ENCODE data around the gene F2RL2. TPM values are rescaled to one million over a fixed set of nuclear protein-coding genes. Genes with fewer than 3 reads are reported as not detected.

Gene F2RL2
- total RNA-seq, 4 donors from 2014 or later, result 0.87 to 2.4 TPM; not detected in 2

- Histone ChIP-seq H3K27me3 (no peaks in the 10 kb centered on the region), H3K27ac (peak overlapping the region in 1 of 4 donors; percentile 41), H3K9me3 (no peaks in the 10 kb centered on the region), H3K4me1 (peaks cover 0 to 7% (median 0%) of the 10 kb centered on the region in 4 donors), H3K36me3 (no peaks in the 10 kb centered on the region), H3K4me3 (no peak overlapping the region)
- WGBS, 2 donors, result 54 to 55% methylated on average over 7 of the region's 7 CpGs
- TF ChIP-seq EP300 (IDR thresholded peaks at IDR 0.05) (no peak), CTCF (IDR thresholded peaks at IDR 0.05) (peak; percentile 17 to 39 (median 30))
- no peak for DNase-seq (ENCODE audit: low spot score in 2 of 2)
Measured at GRCh38 chr5:76583163-76584047, 39.8 kb downstream of the F2RL2 start.

- Histone ChIP-seq H3K4me1 (peaks cover 0 to 7% (median 0%) of the 10 kb centered on the region in 4 donors), H3K4me3 (no peak overlapping the region), H3K27me3 (no peaks in the 10 kb centered on the region), H3K36me3 (no peaks in the 10 kb centered on the region), H3K9me3 (no peaks in the 10 kb centered on the region), H3K27ac (peak overlapping the region in 1 of 4 donors; percentile 41)
- DNase-seq (ENCODE audit: low spot score in 2 of 2), result no peak
- TF ChIP-seq EP300 (IDR thresholded peaks at IDR 0.05), result peak; percentile 23 to 50
- TF ChIP-seq CTCF (IDR thresholded peaks at IDR 0.05), result no peak
- 77 to 83% methylated on average over 6 of the region's 6 CpGs for WGBS, 2 donors
Measured at GRCh38 chr5:76582230-76583162, 40.7 kb downstream of the F2RL2 start.

GRCh38 chr5:76580981-76581380 is 42.2 kb downstream of the F2RL2 start:
- H3K27me3 ChIP-seq, result no peaks in the 10 kb centered on the region
- peaks cover 0 to 7% (median 0%) of the 10 kb centered on the region in 4 donors for H3K4me1 ChIP-seq
- H3K27ac ChIP-seq, result no peak overlapping the region
- no peaks in the 10 kb centered on the region for H3K9me3 ChIP-seq
- 93 to 97% methylated on average over 3 of the region's 3 CpGs for WGBS, 2 donors
- no peak for DNase-seq (ENCODE audit: low spot score in 2 of 2)
- H3K4me3 ChIP-seq, result no peak overlapping the region
- TF ChIP-seq POLR2A (IDR thresholded peaks at IDR 0.05) (no peak), EP300 (IDR thresholded peaks at IDR 0.05) (no peak), CTCF (IDR thresholded peaks at IDR 0.05) (no peak)
- no peaks in the 10 kb centered on the region for H3K36me3 ChIP-seq

GRCh38 chr5:76579166-76579937 is 43.9 kb downstream of the F2RL2 start:
- Histone ChIP-seq H3K36me3 (no peaks in the 10 kb centered on the region), H3K4me1 (peaks cover 0 to 7% (median 0%) of the 10 kb centered on the region in 4 donors), H3K27me3 (no peaks in the 10 kb centered on the region), H3K9me3 (no peaks in the 10 kb centered on the region), H3K27ac (no peak overlapping the region), H3K4me3 (no peak overlapping the region)
- TF ChIP-seq CTCF (IDR thresholded peaks at IDR 0.05) (no peak), EP300 (IDR thresholded peaks at IDR 0.05) (no peak), POLR2A (IDR thresholded peaks at IDR 0.05) (no peak)
- 86 to 93% methylated on average over 7 of the region's 7 CpGs for WGBS, 2 donors
- DNase-seq (ENCODE audit: low spot score in 2 of 2), result no peak

Measured in tibial nerve (tissue), 4 donors.